ENCODE results near the gene GATAD2A. TPM values are rescaled to one million over a fixed set of nuclear protein-coding genes. Genes with fewer than 3 reads are reported as not detected.

Gene GATAD2A
- total RNA-seq, 1 donor from 2014 or later: 163 TPM

DNA sequence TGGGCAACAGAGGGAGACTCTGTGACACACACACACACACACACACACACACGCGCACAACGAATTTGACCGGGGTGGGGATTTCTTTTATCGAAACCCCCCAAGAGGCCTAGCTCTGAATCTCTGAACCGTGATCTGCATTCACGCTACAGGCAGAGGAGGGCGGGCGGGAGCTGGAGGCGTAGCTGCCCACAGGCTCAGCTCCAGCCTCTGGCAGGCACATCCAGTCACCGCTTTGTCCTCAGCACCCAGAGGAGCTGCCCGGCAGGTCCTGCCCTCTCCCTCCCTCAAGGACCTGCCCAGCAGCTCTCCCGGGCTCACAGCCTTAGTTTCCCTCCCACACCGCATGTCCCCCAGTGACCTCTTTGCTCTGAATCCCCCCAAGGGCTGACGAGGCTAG, 152.6 kb downstream of the GATAD2A start:
- DNase-seq (ENCODE audit: low read depth): no peak
- Histone ChIP-seq H3K4me3 (ENCODE audit: insufficient read depth, low read depth, low read length) (no peak overlapping the region), H3K27ac (ENCODE audit: low read depth, low read length) (no peak overlapping the region), H3K4me2 (ENCODE audit: low read length) (no peak overlapping the region), H3K9me3 (ENCODE audit: insufficient read depth, low read depth, low read length) (no peaks in the 10 kb centered on the region), H4K20me1 (ENCODE audit: insufficient read depth, low read length) (no peaks in the 10 kb centered on the region), H2AFZ (ENCODE audit: low read depth, low read length) (no peak overlapping the region), H3K4me1 (ENCODE audit: insufficient read depth, low read length) (no peaks in the 10 kb centered on the region), H3K27me3 (ENCODE audit: insufficient read depth, low read length) (no peaks in the 10 kb centered on the region), H3K36me3 (ENCODE audit: insufficient read depth, low read length) (no peaks in the 10 kb centered on the region), H3K79me2 (ENCODE audit: insufficient read depth, low read length) (no peaks in the 10 kb centered on the region), H3K9ac (ENCODE audit: low read length) (no peak overlapping the region)
- no peak for FAIRE-seq
- H3K9me3 Mint-ChIP-seq (ENCODE audit: unreplicated experiment): peaks cover 3% of the 10 kb centered on the region
- no peak overlapping the region for H3K4me3 Mint-ChIP-seq (ENCODE audit: unreplicated experiment)
- peaks cover 14% of the 10 kb centered on the region for H3K27me3 Mint-ChIP-seq (ENCODE audit: low read depth, unreplicated experiment)
- H3K27ac Mint-ChIP-seq (ENCODE audit: unreplicated experiment): no peak overlapping the region
- peaks cover 1% of the 10 kb centered on the region for H3K4me1 Mint-ChIP-seq (ENCODE audit: low read depth, unreplicated experiment)
- TF ChIP-seq, protein P1, sequence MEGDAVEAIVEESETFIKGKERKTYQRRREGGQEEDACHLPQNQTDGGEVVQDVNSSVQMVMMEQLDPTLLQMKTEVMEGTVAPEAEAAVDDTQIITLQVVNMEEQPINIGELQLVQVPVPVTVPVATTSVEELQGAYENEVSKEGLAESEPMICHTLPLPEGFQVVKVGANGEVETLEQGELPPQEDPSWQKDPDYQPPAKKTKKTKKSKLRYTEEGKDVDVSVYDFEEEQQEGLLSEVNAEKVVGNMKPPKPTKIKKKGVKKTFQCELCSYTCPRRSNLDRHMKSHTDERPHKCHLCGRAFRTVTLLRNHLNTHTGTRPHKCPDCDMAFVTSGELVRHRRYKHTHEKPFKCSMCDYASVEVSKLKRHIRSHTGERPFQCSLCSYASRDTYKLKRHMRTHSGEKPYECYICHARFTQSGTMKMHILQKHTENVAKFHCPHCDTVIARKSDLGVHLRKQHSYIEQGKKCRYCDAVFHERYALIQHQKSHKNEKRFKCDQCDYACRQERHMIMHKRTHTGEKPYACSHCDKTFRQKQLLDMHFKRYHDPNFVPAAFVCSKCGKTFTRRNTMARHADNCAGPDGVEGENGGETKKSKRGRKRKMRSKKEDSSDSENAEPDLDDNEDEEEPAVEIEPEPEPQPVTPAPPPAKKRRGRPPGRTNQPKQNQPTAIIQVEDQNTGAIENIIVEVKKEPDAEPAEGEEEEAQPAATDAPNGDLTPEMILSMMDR (IDR thresholded peaks at IDR 0.05; ENCODE audit: insufficient read depth, low read depth, low read length): no peak
- TF ChIP-seq EZH2 (IDR thresholded peaks at IDR 0.05; ENCODE audit: insufficient read depth, low read length): no peak
- peaks cover 6% of the 10 kb centered on the region for H3K36me3 Mint-ChIP-seq (ENCODE audit: low read depth, unreplicated experiment)

Small RNA genes lying within 50 kb of the gene (microRNA-seq; reads per million reads assigned to microRNA genes)
- gene MIR640: not detected

Other genes starting within 250 kb of the GATAD2A start
- 0.58 and 1.7 TPM in 2 replicates for gene MEF2B, start 235.4 kb upstream of the GATAD2A start, total RNA-seq
- 29.5 and 33.5 TPM in 2 replicates for gene BORCS8, start 213.5 kb upstream of the GATAD2A start, total RNA-seq
- gene RFXANK, start 213.4 kb upstream of the GATAD2A start, total RNA-seq: 91.1 and 92.5 TPM in 2 replicates
- gene NR2C2AP, start 202.3 kb upstream of the GATAD2A start, total RNA-seq: 4.3 and 5.1 TPM in 2 replicates
- gene NCAN, start 193.7 kb upstream of the GATAD2A start, total RNA-seq: 0.14 TPM in 1 of 2 replicates, not detected in the other
- gene TM6SF2, start 132.4 kb upstream of the GATAD2A start, total RNA-seq: 4.4 and 5.0 TPM in 2 replicates
- 48.5 and 59.1 TPM in 2 replicates for gene SUGP1, start 85.2 kb upstream of the GATAD2A start, total RNA-seq
- gene MAU2, start 84.8 kb upstream of the GATAD2A start, total RNA-seq: 36.8 and 37.0 TPM in 2 replicates
- 1.8 TPM in 2 replicates for gene TSSK6, start 109.9 kb downstream of the GATAD2A start, total RNA-seq
- 311 and 347 TPM in 2 replicates for gene NDUFA13, start 110.5 kb downstream of the GATAD2A start, total RNA-seq
- gene YJEFN3, start 123.2 kb downstream of the GATAD2A start, total RNA-seq: 8.1 and 9.8 TPM in 2 replicates
- 3.9 and 6.0 TPM in 2 replicates for gene CILP2, start 132.6 kb downstream of the GATAD2A start, total RNA-seq
- 0.75 and 0.93 TPM in 2 replicates for gene PBX4, start 213.0 kb downstream of the GATAD2A start, total RNA-seq
- 16.7 and 20.1 TPM in 2 replicates for gene LPAR2, start 222.5 kb downstream of the GATAD2A start, total RNA-seq
- gene GMIP, start 238.0 kb downstream of the GATAD2A start, total RNA-seq: 30.7 and 32.4 TPM in 2 replicates

All from astrocyte (in vitro differentiated cells and primary cell).